GM21367 (cell line): ENCODE results near the gene SNX21.
"Not testable (repeated sequence)": the region's sequence is repeated elsewhere in the genome, so short reads cannot be mapped to it uniquely, and the experiment has no call there.

ENCODE experiments used
- ATAC-seq: cut with Tn5 transposase; IDR thresholded peaks from one replicate; pipeline ENCODE4 v1.9.1; 2021; ENCODE audit not compliant: unreplicated experiment

Gene SNX21

GRCh38 chr20:45833030-45833882, at the start of gene SNX21:
TSS of gene SNX21 (plus strand) at chr20:45833799. CDS start at chr20:45833920, 121 bp downstream.
- no peak for ATAC-seq

GRCh38 chr20:45788351-45788750, 45.2 kb upstream of the SNX21 start:
- no peak for ATAC-seq

GRCh38 chr20:45792317-45793118, 41.1 kb upstream of the SNX21 start:
- no peak for ATAC-seq

GRCh38 chr20:45796337-45797065, 37.1 kb upstream of the SNX21 start:
- ATAC-seq, result no peak

- not testable (repeated sequence) for ATAC-seq
Measured at GRCh38 chr20:45797510-45797909, 36.1 kb upstream of the SNX21 start.

- not testable (repeated sequence) for ATAC-seq
Measured at GRCh38 chr20:45797955-45798354, 35.6 kb upstream of the SNX21 start.

GRCh38 chr20:45798935-45799642, 34.5 kb upstream of the SNX21 start:
- ATAC-seq, result no peak

- no peak for ATAC-seq
Measured at GRCh38 chr20:45801851-45802250, 31.7 kb upstream of the SNX21 start.

- ATAC-seq, result no peak
Measured at GRCh38 chr20:45810191-45810970, 23.2 kb upstream of the SNX21 start.

GRCh38 chr20:45812157-45813005, 21.2 kb upstream of the SNX21 start, which contains the start of gene UBE2C:
TSS of gene UBE2C (plus strand) at chr20:45812644. CDS start at chr20:45812696, 52 bp downstream.
- peak; percentile 94 for ATAC-seq

GRCh38 chr20:45813006-45813340, 20.6 kb upstream of the SNX21 start:
- no peak for ATAC-seq

GRCh38 chr20:45813489-45813888, 20.1 kb upstream of the SNX21 start:
- no peak for ATAC-seq

- ATAC-seq, result no peak
Measured at GRCh38 chr20:45814314-45814713, 19.3 kb upstream of the SNX21 start.

GRCh38 chr20:45816951-45817350, 16.6 kb upstream of the SNX21 start:
- ATAC-seq, result no peak

GRCh38 chr20:45817376-45818194, 16.0 kb upstream of the SNX21 start:
- ATAC-seq, result no peak

- no peak for ATAC-seq
Measured at GRCh38 chr20:45818239-45818638, 15.4 kb upstream of the SNX21 start.

GRCh38 chr20:45819466-45819865, 14.1 kb upstream of the SNX21 start:
- no peak for ATAC-seq

- ATAC-seq, result no peak
Measured at GRCh38 chr20:45821947-45822346, 11.7 kb upstream of the SNX21 start.
